Measurements from ENCODE around the gene STOML3. TPM values are rescaled to one million over a fixed set of nuclear protein-coding genes. Genes with fewer than 3 reads are reported as not detected.

The STOML3 gene
- total and polyA plus RNA-seq, 7 donors: 0.03 to 0.60 (median 0.23) TPM; not detected in 4

DNA sequence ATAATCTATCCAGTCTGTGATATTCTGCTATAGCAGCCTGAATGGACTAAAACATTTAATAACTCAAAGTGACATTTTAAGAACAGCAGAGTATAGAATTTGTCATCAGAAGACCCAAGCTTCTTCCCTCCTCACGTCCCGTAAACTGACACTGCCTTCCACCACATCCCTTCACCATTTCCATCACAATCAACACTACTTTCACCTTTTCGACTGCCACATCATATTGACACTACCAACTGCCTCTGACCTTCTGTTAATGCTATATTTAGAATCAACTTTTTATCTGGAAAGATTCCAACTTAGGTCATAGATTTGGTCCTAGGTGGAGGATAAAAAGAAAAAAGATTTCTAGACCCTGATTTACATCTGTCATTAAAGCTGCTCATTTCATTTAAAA is 39.6 kb downstream of the STOML3 start:
- H3K4me1 ChIP-seq: no peaks in the 10 kb centered on the region
- intact Hi-C loops (cut with DNase I): no loop called here
- no peaks in the 10 kb centered on the region for H3K36me3 ChIP-seq
- WGBS, 2 donors: 24 to 28% methylated on average over 3 of the region's 3 CpGs
- H3K27me3 ChIP-seq: no peaks in the 10 kb centered on the region
- H3K9me3 ChIP-seq: no peaks in the 10 kb centered on the region
- no peak for TF ChIP-seq POLR2A (IDR thresholded peaks at IDR 0.05)
- no peak for TF ChIP-seq EP300 (IDR thresholded peaks at IDR 0.05)
- no peak for TF ChIP-seq POLR2AphosphoS5 (IDR thresholded peaks at IDR 0.05)
- TF ChIP-seq, protein P1, sequence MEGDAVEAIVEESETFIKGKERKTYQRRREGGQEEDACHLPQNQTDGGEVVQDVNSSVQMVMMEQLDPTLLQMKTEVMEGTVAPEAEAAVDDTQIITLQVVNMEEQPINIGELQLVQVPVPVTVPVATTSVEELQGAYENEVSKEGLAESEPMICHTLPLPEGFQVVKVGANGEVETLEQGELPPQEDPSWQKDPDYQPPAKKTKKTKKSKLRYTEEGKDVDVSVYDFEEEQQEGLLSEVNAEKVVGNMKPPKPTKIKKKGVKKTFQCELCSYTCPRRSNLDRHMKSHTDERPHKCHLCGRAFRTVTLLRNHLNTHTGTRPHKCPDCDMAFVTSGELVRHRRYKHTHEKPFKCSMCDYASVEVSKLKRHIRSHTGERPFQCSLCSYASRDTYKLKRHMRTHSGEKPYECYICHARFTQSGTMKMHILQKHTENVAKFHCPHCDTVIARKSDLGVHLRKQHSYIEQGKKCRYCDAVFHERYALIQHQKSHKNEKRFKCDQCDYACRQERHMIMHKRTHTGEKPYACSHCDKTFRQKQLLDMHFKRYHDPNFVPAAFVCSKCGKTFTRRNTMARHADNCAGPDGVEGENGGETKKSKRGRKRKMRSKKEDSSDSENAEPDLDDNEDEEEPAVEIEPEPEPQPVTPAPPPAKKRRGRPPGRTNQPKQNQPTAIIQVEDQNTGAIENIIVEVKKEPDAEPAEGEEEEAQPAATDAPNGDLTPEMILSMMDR (IDR thresholded peaks at IDR 0.05): no peak
- DNase-seq: no peak
- H3K4me3 ChIP-seq: no peak overlapping the region
- no peak overlapping the region for H3K27ac ChIP-seq

DNA sequence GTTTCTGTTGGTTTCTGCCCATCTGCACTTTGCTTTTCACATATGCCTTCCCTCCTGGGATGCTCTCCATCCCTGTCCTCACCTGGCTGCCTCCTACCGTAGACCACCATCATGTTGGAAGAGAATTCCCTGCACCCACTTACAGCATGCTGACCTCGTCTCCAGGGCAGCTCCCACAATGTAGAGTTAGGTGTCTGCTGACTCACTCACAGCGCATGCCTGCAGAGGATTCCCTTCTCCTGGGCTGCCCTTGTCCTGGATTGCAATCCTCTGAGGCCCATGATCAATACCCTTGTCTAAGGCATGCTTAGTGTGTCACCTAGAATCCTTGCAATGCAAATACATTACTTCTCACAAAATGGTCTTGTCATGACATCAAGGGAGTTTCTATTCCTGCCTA is 43.6 kb downstream of the STOML3 start:
- DNase-seq: no peak
- Histone ChIP-seq H3K36me3 (no peaks in the 10 kb centered on the region), H3K27ac (no peak overlapping the region), H3K27me3 (no peaks in the 10 kb centered on the region), H3K4me3 (no peak overlapping the region), H3K4me1 (no peaks in the 10 kb centered on the region), H3K9me3 (no peaks in the 10 kb centered on the region)
- TF ChIP-seq, protein P1 (IDR thresholded peaks at IDR 0.05): no peak
- no peak for TF ChIP-seq POLR2A (IDR thresholded peaks at IDR 0.05)
- 91 to 93% methylated on average over 3 of the region's 3 CpGs for WGBS, 2 donors
- intact Hi-C loops (cut with DNase I): no loop called here

DNA sequence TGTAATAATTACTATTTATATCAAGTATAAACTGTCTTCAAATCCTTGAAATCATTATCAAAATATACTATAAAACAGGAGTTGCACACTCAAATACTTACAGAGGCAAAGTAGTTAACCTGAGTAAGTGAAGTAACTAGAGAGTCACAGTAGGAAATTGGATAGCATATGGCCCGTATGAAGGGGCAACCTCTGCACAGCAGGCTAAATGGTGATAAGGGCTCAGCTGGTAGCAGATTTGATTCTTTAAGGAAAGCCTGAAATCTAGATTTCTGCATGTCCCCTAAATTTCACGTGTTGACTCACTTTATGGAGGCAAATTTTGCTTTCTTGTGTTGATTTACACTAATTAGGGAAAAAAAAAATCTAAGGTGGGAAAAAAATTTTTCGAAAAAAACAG is 46.4 kb downstream of the STOML3 start:
- DNase-seq: no peak
- WGBS, 2 donors: 54 to 58% methylated on average over 3 of the region's 3 CpGs
- intact Hi-C loops (cut with DNase I): no loop called here

DNA sequence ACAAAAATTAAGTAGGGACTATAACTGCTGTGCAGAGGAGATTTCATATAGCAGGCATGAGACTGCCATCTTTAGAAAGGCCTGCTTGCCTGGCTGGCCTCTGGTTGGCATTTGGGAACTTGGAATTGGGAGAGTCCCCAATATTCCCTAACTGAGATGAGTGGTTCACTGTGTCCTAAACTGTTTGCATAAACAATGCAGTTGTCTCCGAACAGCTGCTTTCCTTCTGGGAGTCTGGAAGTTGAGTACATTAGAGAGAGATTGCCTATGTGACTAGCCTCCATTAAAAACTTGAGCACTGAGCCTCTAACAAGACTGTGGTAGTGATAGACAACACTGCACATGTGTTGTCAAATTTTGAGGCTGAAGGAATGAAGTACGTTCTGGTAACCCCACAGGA is 47.4 kb downstream of the STOML3 start:
- TF ChIP-seq EP300 (IDR thresholded peaks at IDR 0.05) (no peak), POLR2A (IDR thresholded peaks at IDR 0.05) (no peak), POLR2AphosphoS5 (IDR thresholded peaks at IDR 0.05) (no peak)
- TF ChIP-seq, protein P1 (IDR thresholded peaks at IDR 0.05): no peak
- H3K9me3 ChIP-seq: no peaks in the 10 kb centered on the region
- H3K36me3 ChIP-seq: no peaks in the 10 kb centered on the region
- H3K27me3 ChIP-seq: no peaks in the 10 kb centered on the region
- H3K27ac ChIP-seq: no peak overlapping the region
- no peak overlapping the region for H3K4me3 ChIP-seq
- intact Hi-C loops (cut with DNase I): no loop called here
- 82 to 86% methylated on average over 2 of the region's 2 CpGs for WGBS, 2 donors
- H3K4me1 ChIP-seq: no peaks in the 10 kb centered on the region
- no peak for DNase-seq

More for the DNA sequence above, 46.4 kb downstream of the STOML3 start:
- Histone ChIP-seq H3K27me3 (no peaks in the 10 kb centered on the region), H3K27ac (no peak overlapping the region), H3K36me3 (no peaks in the 10 kb centered on the region), H3K4me3 (no peak overlapping the region), H3K9me3 (no peaks in the 10 kb centered on the region), H3K4me1 (no peaks in the 10 kb centered on the region)
- TF ChIP-seq EP300 (IDR thresholded peaks at IDR 0.05) (no peak), POLR2AphosphoS5 (IDR thresholded peaks at IDR 0.05) (no peak), POLR2A (IDR thresholded peaks at IDR 0.05) (no peak)
- TF ChIP-seq, protein P1 (IDR thresholded peaks at IDR 0.05): no peak

DNA sequence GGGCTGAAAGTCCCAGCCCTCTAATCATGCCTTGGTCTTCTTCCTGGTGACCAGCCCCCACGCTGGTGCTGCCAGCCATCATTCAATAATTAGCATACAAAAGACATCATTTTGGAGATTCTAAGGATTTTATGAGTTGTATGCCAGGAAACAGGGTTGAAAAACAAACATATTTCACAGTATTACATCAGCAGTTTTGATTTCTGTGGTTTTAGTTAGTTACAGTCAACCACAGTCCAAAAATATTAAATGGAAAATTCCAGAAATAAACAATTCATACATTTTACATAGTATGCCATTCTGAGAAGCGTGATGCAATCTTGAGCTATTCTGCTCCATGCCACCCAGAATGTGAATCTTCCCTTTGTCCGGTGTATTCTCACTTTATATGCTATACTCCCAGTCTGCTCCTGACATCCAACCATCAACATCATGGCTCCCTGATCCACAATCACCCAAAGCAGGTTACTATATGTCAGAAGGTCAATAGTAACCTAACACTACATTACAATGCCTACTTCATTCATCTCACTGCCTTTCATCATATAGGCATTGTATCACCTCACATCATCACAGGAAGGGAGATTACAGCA is 49.2 kb downstream of the STOML3 start:
- H3K9me3 ChIP-seq: no peaks in the 10 kb centered on the region
- 80 to 82% methylated on average over 3 of the region's 3 CpGs for WGBS, 2 donors
- H3K4me3 ChIP-seq: no peak overlapping the region
- no peaks in the 10 kb centered on the region for H3K27me3 ChIP-seq
- H3K27ac ChIP-seq: no peak overlapping the region
- DNase-seq: no peak
- H3K4me1 ChIP-seq: no peaks in the 10 kb centered on the region
- no peaks in the 10 kb centered on the region for H3K36me3 ChIP-seq
- TF ChIP-seq POLR2A (IDR thresholded peaks at IDR 0.05) (no peak), EP300 (IDR thresholded peaks at IDR 0.05) (no peak), POLR2AphosphoS5 (IDR thresholded peaks at IDR 0.05) (no peak)
- TF ChIP-seq, protein P1 (IDR thresholded peaks at IDR 0.05): no peak
- intact Hi-C loops (cut with DNase I): no loop called here
